GM19043 (cell line): ENCODE data around the gene MDFIC2.

Experiments
- ATAC-seq: cut with Tn5 transposase; IDR thresholded peaks from one replicate; pipeline ENCODE4 v1.9.1; 2021; ENCODE audit warnings: low read depth; ENCODE audit not compliant: unreplicated experiment

Gene MDFIC2

GRCh38 chr3:70185661-70186060 lies 126.8 kb downstream of the MDFIC2 start:
- ATAC-seq, result no peak

GRCh38 chr3:70183781-70184504 lies 128.5 kb downstream of the MDFIC2 start:
- ATAC-seq, result no peak

GRCh38 chr3:70182166-70182565 lies 130.3 kb downstream of the MDFIC2 start:
- ATAC-seq, result no peak

GRCh38 chr3:70180664-70181063 lies 131.8 kb downstream of the MDFIC2 start:
- peak; percentile 60 for ATAC-seq

GRCh38 chr3:70179111-70179510 lies 133.3 kb downstream of the MDFIC2 start:
- ATAC-seq, result no peak

DNA sequence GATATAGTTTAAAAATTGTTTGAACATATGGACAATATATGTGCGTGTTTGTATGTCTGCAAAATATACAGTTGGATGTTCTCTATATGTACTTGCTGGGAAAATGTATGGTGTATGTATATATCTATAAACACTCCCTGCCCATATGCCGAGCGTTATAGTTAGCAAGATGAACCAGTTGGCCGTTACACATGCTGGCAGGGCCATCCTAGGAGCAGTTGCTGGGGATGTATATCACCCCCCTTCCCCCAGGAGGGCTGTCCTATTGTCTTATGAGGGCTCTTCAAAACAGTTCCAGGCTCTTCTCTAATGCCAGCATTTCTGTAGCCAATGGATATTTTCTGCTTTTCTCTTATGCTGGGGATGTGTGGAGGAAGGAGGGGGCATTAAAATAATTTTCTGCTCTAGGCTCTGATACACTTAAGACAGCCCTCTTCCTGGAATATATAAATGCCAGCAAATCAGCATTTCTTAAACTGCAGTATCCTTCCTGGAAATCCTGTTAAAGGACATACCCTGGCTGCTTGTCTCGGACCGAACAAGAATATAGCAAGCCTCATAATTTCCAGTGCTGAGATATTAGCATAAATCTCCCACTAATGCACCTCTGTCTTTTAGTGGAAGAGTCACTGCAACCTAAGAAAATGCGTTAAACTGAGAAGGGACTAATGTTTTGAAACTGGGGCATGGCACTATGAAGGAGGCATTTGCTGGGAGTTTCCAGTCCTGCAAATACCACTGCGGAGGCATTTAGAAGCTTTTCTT lies 134.4 kb downstream of the MDFIC2 start:
- ATAC-seq, result no peak

- ATAC-seq, result no peak
Measured at GRCh38 chr3:70176224-70176623, 136.2 kb downstream of the MDFIC2 start.

DNA sequence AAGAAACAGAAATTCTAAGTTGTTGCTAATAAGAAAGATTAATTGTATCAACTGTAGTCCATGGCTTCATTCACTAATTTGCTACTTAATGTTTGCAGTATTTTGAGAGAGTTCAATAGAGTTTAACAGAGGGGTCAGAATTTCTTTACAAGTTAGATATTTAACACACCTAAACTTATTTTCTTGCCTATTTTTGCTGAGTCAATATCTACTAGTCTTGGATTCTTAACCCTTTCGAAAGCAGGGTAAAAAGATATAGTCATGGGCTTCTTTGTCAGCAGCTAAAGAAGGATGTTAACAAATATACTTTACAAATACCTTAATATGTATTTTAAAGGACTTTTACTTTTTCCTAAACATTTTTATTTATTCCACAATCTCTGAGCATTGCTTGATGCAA lies 155.6 kb downstream of the MDFIC2 start:
- no peak for ATAC-seq

- no peak for ATAC-seq
Measured at GRCh38 chr3:70150599-70150998, 161.8 kb downstream of the MDFIC2 start.

DNA sequence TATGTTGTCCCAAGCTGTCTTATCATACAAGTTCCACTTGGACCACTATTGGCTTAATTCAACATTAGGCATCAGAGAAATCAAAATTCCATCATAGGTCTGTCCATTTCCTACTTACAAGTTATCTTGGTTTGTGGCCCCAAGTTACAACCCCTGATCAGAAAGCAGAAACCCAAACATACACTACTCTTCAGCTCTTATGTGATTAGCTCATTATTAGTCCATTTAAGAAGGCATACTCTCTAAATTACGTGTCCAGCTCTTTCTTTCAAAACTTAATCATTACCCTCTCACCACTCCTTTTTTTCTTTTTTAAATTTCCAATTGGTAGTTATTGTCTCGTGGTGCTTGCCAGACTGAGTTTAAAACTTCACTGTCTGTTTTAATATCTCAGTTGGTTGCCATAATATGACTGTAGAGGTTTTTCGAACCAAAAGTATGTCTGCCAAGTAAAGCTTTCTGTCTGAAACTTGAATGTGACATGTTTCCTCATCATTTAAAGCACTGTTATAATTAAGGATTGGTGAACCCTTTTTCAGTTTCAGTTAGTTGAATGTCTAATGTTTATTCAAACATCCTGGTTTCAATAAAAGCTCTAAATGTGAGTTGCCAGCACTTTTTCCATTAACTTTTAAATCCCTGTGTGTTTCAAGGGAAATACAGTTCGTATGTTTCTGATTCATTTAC lies 162.6 kb downstream of the MDFIC2 start:
- ATAC-seq, result no peak
